HG03196 (cell line): ENCODE data around the gene MYBPH.

Experiments
- ATAC-seq: cut with Tn5 transposase; IDR thresholded peaks from one replicate; pipeline ENCODE4 v1.9.1; 2021; ENCODE audit not compliant: unreplicated experiment

MYBPH gene

GRCh38 chr1:203167026-203167912, 8.4 kb downstream of the MYBPH start:
- ATAC-seq: no peak

DNA sequence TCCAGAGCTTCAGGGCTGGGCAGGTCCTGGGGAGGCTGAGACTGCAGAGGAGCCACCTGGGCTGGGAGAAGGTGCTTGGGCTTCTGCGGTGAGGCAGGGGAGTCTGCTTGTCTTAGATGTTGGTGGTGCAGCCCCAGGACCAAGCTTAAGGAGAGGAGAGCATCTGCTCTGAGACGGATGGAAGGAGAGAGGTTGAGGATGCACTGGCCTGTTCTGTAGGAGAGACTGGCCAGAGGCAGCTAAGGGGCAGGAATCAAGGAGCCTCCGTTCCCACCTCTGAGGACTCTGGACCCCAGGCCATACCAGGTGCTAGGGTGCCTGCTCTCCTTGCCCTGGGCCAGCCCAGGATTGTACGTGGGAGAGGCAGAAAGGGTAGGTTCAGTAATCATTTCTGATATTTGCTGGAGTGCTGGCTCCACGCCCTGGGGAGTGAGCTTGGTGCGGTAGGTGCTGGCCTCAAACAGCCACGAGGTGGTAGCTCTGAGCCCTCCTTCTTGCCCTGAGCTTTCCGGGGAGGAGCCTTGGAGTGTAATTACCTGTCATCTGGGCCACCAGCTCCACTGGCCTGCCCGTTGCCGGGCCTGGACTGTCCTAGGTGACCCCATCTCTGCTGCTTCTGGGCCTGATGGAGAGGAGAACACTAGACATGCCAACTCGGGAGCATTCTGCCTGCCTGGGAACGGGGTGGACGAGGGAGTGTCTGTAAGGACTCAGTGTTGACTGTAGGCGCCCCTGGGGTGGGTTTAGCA, 9.3 kb downstream of the MYBPH start:
- ATAC-seq: no peak

DNA sequence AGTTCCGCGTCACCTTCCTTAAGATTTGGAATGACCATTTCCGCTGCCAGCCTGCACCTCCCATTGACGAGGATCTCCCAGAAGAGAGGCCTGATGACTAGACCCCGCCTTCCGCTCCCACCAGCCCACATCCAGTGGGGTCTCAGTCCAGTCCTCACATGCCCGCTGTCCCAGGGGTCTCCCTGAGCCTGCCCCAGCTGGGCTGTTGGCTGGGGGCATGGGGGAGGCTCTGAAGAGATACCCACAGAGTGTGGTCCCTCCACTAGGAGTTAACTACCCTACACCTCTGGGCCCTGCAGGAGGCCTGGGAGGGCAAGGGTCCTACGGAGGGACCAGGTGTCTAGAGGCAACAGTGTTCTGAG, 9.8 kb downstream of the MYBPH start:
- no peak for ATAC-seq

GRCh38 chr1:203165101-203165799, 10.4 kb downstream of the MYBPH start:
- ATAC-seq: no peak

DNA sequence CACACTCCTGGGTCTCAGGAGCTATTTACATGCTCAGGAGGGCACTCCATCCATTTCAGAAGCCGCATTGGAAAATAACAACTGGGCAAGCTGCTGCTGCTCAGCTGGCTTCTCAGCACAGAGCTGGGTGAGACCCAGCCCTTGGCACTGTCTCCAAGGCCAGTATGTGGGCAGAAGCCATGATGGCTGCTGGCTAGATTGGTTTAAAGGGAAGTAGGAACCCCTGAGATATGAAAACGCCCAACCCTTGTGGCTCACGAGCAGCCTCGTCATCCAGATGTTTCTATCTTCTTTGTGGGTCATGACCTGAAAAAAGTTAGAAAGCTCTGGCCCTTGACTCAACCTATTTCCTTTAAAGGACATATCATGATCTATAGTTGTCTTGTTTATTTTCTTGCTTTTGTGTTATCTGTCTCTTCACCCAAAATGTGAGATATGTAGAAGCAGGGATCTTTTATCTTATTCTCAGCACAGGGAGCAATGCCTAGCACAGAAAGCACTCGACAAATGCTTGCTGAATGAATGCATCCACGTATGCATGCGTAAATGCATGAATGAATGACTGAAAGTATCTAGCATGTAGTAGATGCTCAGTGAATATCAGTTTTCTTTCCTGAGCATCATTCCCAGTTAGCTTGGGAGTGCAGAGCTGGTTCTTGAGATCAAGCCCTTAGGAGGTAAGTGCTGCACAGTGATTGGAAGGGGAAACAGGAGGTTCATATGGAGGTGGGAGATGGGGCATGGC, 11.6 kb downstream of the MYBPH start:
- no peak for ATAC-seq

DNA sequence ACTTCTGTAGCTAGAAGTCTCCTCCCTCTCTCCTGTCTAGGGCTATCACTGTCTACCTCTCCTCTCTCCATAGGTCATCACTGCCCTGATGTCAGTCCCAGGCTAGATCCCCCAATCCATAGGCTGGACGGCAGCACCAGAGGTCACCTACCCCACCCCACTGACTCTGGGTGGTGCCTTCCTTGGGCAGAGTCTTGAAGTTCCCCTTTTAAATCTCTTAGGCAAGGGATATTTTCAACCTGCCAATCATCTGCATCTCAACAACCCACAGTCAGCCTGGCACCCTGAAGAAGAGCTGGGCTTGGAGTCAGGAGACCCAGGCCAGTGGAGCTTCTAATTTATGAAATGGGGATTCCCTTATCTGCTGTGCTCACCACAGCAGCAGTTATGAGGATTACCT, 13.2 kb downstream of the MYBPH start:
- no peak for ATAC-seq

- no peak for ATAC-seq
Observed at GRCh38 chr1:203161703-203162102, 13.9 kb downstream of the MYBPH start.

- no peak for ATAC-seq
Observed at GRCh38 chr1:203161175-203161574, 14.5 kb downstream of the MYBPH start.

DNA sequence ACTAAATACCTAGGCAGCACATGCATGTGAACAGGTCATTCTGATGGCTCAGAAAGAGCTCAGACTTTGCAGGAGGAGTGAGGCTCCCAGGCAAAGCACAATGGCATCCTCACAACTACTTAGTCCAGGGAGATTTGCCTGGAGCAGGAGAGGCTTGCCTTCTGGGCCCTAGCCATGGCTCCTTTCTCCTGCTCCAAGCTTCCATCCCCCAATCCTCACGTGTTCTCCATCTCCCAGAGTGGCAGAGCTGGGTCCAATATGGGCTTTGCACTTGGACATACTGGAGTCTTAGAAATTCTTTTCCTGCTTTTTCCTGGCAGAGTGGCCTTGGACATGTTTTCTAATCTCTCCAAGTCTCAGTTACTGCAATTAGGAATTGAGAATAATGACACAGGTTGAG, 15.8 kb downstream of the MYBPH start:
- no peak for ATAC-seq

GRCh38 chr1:203158960-203159665, 16.5 kb downstream of the MYBPH start:
- no peak for ATAC-seq

DNA sequence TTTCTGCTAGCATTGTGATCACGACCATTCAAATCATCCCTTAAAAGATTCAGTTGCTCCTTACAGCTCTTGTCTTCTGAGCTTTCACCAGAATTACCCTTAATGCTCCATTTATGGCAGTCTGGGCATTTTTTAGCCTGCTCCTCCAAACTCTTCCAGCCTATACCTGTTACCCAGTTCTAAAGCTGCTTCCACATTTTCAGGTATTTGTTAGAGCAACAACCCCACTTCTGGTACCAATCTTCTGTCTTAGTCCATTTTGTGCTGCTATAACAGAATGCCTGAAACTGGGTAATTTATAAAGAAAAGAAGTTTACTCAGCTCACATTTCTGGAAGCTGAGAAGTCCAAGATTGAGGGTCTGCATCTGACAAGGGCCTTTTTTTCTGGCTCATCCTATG, 17.2 kb downstream of the MYBPH start:
- no peak for ATAC-seq

DNA sequence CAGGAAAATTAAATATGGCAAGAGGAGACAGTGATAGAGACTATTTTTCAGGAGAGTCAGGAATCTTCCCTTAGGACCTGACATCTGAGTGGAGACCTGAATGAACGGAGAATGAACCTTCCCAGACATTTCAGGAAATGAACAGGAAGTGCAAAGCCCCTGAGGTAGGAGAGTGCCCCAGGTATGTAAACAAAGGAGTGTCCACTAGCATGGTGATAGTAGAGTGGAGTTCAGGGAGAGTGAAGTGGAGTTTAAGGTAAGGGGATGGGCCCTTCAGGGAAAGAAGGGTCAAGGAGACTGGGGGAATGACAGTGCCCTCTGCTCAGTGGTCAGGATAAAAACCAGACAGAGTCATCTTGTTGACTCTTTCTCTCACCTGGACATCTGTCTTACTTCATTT, 19.3 kb downstream of the MYBPH start:
- ATAC-seq: no peak

GRCh38 chr1:203153989-203154821, 21.4 kb downstream of the MYBPH start:
- ATAC-seq: no peak

DNA sequence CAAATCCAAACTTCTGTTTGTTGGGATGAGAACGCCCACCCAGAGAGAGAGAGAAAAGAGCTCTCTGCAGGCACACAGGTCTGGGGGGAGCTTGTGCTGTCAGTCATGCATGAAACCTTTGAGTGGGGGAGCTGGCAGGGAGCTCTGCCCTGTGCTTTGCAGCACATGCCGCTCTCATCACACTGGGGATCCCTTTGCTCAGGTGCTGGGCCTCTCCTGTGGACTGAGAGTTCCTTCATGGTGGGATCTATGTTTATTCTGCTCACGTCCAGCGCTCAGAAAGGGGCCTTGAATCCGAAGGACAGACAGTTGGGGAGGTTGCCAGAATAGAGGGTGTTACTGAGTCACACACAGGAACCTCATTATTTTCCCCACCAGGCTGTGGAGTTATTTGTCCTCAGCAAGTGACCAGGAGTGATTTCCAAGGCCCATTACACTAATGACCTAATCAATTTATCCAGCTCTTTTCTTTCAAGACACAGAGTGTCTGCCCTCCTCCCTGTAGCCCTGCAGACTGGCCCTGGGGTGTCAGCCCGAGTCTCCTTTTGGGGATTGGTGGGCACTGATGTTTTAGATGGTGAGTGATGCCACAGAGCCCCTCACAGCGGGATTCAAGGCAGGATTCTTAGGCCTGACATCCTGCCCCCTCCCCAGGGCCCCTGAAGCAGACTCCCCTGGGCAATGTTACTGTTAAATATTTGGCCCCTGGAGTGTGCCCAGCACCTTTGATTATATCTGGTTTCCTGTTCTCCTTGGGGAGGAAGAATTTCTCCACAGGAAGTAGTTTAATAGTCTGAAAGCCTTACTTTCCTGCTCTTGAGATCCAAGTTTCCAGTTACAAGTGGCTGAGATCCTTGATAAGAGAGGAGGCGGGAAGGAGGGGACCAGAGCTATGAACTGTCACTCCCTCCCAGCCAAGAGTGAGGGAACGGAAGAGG, 22.3 kb downstream of the MYBPH start:
- ATAC-seq: no peak

- ATAC-seq: no peak
Observed at GRCh38 chr1:203152158-203153034, 23.2 kb downstream of the MYBPH start.

- ATAC-seq: no peak
Observed at GRCh38 chr1:203151362-203152157, 24.1 kb downstream of the MYBPH start.
